Midbrain (tissue), 1 donor: ENCODE data around the gene TGFBR3.

ENCODE experiments used
- DNase-seq: peaks from one replicate; lab custom pipeline; 2025; lab: John Stamatoyannopoulos, UW

The TGFBR3 gene

DNA sequence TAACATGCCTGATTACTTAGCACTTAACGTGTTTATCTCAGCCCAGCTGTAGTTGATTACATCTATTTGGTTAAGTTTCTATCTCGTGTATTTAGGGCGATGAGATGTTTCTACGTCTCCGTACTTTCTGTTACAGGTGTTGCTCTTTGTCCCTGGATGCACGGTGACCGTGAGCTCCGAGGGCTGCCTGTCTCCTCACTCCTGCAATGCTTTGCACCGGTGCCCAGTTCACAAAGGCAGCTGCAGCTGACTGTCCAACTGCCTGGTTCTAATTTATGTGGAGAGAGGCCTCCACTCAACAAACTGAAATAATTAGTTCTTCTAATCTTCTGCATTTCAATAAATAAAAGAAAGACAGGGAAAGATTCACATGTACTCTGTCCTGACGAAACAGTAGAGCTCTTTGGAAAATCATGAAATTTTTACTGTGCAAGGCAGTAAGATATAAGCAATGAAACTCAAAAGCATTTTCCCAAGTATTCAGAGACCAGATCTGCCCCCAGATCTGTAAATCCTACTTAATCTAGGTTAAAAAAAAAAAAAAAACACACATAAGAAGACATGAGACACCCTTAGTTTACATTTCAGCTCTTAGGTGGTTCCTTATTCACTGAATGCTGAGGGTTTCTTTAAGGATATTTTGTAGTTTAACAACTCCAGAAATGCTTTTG is 108.2 kb downstream of the TGFBR3 start:
- DNase-seq = no peak

DNA sequence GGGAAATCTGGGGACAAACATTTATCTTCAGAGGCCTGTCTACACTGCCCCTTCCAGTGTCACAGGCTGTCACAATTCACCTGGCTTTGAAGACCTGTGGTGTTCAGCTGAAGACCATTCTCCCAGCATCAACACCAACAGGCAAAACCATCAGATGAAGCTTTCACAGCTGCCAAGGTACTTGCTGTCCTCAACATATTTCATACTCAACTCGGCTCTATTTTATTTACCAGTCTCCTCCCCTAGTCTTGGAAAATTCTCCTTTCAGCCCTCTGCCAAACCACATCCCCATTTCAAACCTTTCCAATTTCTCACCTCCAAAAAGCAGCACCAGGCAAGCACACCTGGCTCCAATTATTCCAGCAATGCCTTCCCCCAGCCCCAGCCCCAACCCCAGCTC is 108.8 kb downstream of the TGFBR3 start:
- no peak for DNase-seq

DNA sequence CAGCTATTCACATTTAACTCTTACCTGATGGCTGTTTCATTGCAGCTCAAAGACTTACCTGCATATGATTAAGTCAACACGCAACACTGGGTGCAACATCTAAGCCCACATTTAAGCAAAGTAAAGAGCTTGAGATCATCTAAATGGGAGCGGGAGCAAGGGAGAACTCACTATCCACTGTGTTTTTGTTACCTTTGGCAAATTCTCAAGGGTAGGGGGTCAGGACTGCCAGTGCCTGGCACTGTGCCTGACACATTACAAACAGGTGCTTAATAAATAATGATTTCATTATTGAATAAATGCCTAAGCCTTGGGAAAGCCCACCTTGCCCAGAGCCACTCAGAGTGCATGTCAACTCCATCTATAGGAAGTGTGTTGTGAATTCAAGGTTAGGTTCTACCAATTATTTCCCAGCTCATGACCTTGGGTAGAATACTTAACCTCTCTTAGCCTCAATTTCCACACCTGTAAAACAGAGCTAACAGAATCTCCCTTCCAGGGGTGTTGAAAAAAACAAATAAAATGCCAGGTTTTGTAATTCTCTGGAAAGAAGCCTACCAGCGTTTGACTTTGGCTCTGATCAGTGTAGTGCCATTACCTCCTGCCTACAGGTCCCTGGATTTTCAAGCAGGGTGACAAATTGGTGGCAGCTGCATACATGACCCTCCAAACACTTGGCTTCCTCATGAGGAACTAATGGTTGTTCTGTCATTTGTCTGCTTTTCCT is 109.7 kb downstream of the TGFBR3 start:
- DNase-seq = no peak

DNA sequence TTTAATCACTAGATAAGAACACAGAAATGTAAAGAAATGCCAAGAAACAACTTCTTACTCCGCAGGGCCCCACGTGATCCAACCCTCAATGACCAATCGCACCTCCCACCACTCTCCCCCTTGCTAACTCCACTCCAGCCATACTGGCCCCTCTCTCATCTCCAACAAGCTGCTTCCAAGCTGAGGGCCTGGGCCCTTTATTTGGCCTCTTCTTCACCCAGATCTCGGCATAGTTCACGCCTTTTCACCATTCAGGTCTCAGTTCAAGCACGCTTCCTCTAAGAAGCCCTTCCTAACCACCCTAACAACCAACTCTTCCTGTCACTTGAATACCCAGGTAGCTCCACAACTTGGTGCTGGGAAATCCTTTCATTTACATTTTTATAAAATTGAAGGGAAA is 110.7 kb downstream of the TGFBR3 start:
- no peak for DNase-seq

DNA sequence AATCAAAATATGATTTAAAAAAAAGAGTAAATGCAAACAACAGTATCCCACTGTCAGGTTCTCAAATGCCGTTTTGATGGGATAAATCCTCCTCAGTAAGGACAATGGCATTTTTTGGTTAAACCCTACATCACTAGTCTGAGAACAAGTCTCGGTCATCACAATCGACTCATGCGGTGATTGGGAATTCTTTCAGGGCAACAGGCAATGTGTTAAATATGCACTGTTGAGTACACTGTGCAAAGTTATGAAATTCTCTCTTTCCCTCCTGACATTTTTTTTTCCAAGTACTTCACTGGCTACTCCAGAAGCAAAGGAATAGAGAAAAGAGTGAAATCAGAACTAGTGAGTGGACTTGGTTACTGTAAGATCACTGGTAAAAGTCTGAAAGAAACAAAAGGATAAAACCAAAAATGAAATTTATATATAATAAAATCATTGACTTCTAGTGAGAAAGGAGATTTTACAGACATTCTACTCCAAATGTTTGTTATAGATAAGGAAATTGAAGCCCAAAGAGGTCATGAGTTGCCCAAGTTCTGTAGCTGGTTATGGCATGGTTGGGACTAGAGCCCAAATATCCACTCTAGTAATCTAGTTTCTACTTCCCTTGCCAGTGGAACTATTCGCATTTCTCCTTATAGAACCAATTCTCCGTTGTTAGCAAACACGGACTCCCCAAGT is 111.3 kb downstream of the TGFBR3 start:
- no peak for DNase-seq

DNA sequence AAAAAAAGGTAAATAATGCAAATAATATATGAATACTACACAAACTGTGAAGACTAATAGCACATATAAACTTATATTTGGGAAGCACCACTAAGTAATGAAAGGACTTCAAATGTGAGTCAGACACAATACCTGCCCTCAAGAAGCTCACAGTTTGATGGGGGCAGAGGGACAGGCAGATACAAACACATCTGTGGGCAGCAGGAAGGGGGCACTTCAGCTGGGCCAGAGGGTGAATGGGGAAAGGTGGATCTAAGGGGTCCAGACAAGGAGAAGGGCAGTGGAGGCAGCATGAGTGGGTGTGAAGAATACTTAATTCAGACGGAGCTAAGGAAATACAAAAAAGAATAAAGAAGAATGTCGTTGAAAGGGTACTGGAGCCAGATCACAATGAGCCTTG is 114.2 kb downstream of the TGFBR3 start:
- no peak for DNase-seq

DNA sequence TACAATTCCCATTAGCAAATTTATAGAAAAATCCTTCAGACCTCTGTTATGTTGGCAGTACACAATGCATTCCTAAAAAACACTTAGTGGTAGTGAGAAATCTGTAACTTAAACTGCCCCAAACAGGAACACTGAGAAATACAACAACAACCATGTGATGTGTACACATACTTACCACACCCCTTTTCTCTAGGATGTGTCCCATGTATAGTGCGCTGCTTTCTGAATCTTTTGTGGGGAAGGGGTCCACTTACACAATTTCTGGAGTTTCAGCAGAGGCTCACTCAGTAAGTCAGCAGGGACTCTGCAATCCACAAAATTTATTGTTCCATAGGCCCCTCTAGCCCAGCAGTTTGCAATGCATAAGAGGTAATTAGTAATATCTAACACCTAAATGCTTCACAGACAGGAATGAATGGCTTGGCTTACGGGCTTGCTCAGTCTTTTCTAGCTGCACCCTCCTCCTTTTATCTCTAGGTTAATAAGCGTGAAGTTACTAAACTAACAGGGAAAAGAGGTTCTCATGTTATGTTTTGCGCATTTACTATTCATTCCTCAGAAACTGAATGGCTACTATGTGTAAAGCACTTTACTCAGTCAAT is 115.2 kb downstream of the TGFBR3 start:
- DNase-seq = no peak

DNA sequence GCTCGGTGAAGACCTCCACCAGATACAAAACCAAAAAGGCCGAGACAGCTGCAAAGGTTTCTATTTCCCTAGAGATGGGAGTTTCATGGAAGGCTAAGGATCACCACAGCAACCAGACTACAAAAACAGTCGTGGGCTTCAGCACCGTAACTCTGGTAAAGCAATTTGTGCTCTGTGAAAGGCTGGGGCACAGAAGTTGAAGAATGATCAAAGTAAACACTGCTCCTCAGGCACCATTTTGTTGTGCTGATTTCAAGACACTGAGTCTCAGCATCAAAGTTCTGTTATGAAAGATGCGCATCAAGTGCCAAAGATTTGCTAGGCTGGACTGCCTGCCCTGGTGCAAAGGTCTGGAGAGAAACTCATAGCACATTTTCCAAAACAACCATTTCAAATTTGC is 116.2 kb downstream of the TGFBR3 start:
- no peak for DNase-seq

DNA sequence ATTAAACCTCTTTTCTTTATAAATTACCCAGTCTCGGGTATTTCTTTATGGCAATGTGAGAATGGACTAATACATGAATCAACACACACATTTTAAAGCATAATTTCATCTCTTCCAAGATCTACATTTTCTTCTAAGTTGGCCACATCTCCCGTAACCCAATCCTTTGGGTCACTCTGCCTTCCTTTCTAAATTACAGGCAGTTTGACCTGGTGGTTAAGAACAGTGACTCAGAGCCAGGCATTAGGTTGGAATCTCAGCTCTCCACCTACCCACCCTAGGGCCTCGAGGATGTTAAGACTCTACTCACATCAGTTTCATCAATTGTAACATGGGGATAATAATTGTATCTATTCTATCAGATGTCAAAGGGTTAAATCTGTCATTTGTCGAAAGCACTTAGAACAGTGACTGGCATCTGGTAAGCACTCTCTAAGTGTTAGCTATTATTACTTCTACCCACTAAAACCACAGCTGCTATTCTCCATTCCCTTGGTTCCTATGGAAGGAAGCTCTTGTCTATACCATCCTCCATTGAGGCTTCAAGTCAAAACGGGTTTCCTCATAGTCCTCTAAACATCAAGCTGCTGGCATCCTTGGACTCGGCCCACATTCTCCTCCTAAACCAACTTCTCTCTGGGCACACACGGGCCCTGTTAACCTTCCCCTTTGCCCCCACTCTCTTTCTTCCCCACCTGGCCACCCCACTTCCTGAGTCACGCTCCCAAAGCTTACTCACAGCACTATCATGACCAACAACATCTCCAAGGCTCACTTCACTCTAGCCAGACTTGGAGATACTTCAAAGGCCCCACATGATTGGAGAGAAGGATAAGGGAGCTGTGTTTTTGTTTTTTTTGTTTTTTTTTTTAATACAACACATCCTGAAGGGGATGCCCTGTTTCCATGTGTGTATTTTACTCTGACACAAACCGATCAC is 116.9 kb downstream of the TGFBR3 start:
- no peak for DNase-seq

DNA sequence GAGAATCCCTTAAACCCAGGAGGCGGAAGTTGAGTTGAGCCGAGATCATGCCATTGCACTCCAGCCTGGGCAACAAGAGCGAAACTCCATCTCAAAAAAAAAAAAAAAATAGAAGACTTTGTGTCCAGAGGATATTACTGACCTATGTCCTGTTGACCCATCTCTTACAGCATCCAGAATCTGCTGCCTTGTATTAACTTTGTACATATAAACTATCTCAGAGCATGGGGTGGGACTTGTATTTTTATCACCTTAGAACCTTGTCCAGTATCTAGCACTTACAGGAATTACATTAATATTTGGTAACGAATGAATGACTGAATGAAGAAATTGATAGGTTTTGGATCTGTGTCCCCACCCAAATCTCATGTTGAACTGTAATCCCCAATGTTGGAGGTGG is 117.8 kb downstream of the TGFBR3 start:
- no peak for DNase-seq

DNA sequence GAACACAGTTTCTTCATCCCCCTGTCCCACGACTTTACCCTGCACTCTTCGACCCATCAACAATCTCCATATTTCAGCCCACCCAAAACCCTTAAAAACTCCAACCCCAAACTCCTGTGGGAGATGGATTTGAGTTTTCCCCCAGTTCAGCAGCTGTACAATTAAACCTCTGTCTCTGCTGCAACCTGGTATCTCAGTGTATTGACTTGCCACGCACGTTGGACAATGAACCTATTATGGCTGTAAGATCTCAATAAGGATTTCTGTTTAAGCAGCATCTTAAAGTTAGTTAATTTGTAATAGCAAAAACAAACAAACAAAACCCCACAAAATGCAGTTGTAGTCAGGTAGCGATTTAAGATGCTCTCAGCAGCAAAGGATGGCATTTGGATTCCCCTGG is 119.1 kb downstream of the TGFBR3 start:
- no peak for DNase-seq

DNA sequence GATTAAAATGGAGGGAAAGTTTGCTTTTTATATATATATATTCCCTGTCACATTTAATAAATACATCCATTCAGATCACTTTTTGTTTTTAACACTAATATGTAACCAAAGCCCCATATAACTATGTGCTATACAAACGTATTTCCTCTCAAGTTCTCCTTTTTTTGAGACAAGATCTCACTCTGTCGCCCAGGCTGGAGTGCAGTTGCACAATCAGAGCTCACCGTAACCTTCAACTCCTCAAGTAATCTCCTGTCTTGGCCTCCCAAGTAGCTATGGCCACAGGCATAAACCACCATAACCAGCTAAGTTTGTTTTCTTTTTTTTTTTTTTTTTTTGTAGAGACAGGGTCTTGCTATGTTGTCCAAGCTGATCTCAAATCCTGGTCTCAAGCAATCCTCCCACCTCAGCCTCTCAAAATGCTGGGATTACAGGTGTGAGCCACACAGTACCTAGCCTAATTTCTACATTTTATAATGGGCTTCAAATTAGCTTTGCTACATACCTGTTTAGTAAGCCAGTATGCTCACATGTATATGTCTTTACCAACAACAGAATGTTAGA is 120.0 kb downstream of the TGFBR3 start:
- DNase-seq = no peak

DNA sequence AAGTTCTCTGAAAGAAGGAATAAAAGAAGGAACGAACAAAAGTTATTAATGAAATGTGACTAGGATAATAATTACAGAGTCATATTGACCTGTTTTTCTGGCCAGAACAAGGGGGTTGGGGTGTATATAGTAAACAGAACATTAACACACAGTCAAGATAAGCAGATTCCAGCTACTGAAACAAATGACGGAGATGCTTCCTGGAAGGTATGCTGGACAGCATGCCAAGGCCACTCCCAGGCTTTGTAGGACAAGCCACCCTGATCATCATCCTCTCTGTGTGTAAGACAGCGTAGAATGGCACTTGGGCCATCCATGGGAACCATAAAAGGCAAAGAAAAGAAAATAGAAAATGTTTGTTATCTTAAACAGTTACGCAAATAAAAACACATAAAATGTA is 120.7 kb downstream of the TGFBR3 start:
- DNase-seq = no peak

DNA sequence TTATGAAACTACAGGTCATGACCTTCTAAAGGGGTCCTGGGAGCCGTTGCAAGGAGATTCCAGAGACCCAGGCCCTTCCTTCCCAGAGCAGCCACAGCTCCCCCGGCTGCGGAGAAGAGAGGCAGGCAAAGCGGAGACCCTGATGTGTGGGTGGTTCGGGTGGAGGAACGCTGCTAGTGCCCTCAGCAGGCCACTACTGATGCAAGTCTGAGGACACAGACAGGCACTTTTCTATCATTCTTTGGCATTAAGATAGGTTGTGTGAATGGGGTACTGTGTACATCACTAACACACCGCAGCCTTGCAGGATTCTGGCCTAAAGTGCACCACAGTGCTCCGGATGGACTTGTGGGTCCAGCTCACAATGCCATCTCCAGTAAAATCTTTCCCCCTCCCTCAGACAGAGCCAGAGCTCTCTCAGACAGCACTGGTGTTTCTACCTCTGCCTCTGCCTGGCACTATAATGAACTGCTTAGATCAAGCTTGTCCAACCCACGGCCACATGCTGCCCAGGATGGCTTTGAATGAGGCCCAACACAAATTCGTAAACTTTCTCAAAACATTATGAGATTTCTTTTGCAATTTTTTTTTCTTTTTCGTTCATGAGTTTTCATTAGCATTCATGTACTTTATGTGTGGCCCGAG is 121.4 kb downstream of the TGFBR3 start:
- no peak for DNase-seq

DNA sequence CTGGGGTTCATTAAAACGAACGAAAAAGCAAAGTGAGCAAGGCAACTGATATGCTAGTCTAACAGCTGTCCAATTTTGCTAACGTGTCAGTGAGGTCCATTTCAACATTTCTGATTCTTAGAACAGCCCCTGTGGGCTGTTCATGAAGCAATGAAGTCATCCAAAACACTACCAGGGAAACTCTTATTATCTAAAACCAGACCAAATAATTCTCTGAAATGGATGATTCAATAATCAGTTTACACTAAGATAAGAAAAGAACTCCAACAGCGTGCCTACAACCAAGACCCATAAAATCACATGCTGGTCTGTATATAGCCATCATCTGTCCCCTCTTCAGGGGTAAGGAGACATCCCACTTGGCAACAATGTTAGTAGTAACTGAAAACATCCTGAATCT is 122.7 kb downstream of the TGFBR3 start:
- DNase-seq = no peak

DNA sequence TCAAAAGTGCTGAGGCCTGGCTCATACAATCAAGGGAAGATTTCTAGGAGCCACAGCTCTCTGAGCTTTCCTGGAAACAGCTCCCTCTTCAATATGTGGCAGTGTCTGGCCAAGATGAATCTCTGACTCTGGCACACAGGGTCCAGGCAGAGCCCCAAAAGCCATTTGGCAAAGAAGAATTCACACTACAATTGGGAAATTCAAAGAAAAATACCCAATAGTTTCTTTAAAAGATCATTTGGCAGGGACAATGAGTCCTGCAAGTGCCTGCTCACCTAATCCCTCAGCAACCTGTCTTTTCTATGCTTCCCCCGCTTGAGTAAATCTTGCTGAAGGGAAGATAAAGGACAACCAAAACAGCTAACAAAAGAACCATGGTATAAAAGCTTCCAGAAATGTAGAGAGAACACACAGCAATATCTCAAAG is 124.6 kb downstream of the TGFBR3 start:
- peak; percentile 17 for DNase-seq

DNA sequence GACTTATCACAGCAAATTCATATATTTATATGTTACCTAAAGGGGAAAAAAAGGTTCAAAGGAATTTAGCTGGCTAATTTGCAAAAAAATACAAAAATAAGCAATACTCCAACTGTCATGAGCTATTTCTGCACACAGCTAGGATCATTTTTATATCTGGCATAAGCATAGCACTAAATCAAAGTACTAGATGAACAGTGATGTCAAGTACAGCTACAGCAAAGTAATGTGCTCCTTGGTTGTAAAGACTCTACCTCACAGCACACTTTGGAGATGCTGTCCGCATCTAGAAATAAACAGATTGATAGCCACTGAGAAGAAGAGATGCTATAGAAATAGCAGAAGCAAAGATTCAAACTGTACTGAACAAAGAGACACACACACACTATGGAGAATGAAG is 125.4 kb downstream of the TGFBR3 start:
- DNase-seq = no peak

DNA sequence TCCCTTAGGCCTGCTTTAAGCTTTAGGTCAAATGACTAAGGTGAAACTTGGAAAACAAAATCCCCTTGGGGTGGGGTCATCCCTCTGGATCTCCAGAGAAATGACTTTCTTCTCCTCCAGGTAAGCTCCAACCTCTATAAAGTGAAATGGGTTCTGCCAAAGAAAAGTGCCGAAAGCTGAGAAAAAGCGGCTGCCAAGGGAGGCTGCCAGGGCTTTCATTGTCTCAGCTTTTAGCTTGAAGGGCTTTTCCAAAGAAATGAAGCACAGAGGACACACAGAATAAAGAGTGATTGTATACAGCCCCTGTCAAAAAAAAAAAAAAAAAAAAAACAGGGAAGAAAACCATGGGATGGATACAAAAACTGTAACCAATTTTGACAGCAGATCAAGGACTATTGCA is 126.9 kb downstream of the TGFBR3 start:
- DNase-seq = peak; percentile 28

DNA sequence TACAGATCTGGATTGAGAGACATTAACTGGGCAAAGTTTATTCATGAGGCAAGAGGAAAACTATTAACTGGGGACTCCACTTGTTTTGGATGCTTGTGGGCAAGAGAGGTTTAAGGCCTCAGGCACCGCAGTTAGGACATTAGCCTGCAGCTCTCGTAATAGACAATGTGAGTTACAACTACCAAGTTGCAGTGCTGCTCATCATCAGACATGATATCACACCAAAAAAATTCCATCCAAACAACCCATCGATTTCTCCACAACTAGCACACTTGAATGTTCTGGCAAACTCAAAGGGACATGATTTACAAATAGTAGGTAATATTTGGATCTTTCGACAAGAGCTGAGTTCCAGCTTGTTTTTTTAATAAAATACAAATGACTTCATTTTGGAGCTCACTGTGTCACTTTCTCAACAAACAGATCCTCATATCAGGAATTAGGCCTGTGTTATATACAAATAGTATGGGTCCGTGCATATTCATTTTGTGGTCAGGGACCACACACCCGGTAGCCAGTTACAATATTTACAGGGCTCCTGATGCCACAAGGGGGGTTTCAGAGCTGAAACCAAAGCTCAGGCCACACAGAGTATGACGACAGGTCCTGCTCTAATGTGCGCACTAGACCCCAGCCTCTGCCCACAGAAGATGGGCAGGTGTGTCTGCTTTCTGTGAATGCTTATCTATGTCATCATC is 128.0 kb downstream of the TGFBR3 start:
- no peak for DNase-seq

DNA sequence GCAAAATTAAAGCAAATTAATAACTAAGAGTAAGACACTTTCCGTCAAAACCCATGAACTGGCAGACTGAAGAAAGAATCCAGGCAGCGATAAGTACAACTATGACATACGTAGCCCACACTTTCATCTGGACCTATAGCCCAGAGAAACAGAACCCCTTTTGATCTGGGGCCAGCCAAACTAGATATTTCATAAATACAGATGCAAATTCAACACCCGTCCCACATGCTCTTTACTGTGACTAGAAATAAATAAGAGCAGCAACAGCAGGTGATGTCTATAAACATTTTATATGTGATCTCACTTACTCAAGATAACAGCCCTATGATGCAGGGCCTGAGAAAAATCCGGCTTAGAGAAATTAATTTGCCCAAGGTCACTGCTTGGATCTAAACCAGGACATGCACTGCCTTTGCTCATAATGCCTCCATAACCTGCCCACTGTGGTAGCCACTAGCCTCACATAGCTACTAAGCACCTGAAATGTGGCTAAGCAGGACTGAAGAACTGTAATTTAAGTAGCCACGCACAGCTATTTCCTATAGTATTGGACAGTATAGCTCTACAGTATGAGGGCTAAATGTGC is 130.2 kb downstream of the TGFBR3 start:
- no peak for DNase-seq
